Stomach (tissue), 4 donors: ENCODE results near the gene CHMP4A.

Experiments used
- POLR2A ChIP-seq, 4 donors: fragments of 450-650 bp; IDR thresholded peaks; one replicate each; pipeline ENCODE4 v1.6.1; 2016; ENCODE audit warnings: antibody characterized with exemption in 4 of 4, control low read depth in 2 of 4, mild to moderate bottlenecking in 1 of 4, moderate library complexity in 1 of 4
- POLR2AphosphoS5 ChIP-seq, 3 donors: sonication (generic); formaldehyde crosslinking; IDR thresholded peaks; one replicate each; pipeline ENCODE4 v1.6.1; 2016; ENCODE audit warnings: antibody characterized with exemption in 3 of 3
- TF ChIP-seq, protein P1 (sequence below), 7 experiments: fragments of 450-650 bp in 4 of 7; fragments of 200-600 bp in 3 of 7; sonication (generic) in 3 of 7; IDR thresholded peaks; one replicate each; pipeline ENCODE4 v1.5.1; 2016 to 2019; ENCODE audit warnings: antibody characterized with exemption in 7 of 7, control low read depth in 2 of 7, mild to moderate bottlenecking in 1 of 7

DNA sequence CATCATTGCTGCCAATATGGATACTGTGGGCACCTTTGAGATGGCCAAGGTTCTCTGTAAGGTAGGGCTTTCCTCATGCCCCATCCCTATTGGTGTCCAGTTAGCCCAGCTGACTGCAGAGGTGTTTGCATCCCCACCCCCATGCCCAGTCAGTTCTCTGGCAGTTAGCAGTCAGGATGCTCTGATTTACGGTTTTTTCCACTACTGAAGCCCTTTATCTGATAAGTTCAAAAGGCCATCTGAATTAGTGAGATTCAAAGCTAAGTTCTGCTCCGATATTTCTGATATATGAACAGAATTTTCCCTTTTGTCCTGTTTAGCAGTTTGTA, 20.2 kb upstream of the CHMP4A start:
- no peak for TF ChIP-seq POLR2A (IDR thresholded peaks at IDR 0.05)
- TF ChIP-seq, protein P1, sequence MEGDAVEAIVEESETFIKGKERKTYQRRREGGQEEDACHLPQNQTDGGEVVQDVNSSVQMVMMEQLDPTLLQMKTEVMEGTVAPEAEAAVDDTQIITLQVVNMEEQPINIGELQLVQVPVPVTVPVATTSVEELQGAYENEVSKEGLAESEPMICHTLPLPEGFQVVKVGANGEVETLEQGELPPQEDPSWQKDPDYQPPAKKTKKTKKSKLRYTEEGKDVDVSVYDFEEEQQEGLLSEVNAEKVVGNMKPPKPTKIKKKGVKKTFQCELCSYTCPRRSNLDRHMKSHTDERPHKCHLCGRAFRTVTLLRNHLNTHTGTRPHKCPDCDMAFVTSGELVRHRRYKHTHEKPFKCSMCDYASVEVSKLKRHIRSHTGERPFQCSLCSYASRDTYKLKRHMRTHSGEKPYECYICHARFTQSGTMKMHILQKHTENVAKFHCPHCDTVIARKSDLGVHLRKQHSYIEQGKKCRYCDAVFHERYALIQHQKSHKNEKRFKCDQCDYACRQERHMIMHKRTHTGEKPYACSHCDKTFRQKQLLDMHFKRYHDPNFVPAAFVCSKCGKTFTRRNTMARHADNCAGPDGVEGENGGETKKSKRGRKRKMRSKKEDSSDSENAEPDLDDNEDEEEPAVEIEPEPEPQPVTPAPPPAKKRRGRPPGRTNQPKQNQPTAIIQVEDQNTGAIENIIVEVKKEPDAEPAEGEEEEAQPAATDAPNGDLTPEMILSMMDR (IDR thresholded peaks at IDR 0.05) = no peak
- TF ChIP-seq POLR2AphosphoS5 (IDR thresholded peaks at IDR 0.05) = no peak
